Neural progenitor cell (in vitro differentiated cells): ENCODE measurements around the gene SPC24.

Source experiments
- EZH2 ChIP-seq: fragments of 200-600 bp; sonication (generic); IDR thresholded peaks from 2 replicates; pipeline ENCODE4 v1.6.1; 2017; ENCODE audit warnings: antibody characterized with exemption, mild to moderate bottlenecking, moderate library complexity
- EZH2phosphoT487 ChIP-seq: fragments of 200-600 bp; sonication (generic); IDR thresholded peaks from 2 replicates; pipeline ENCODE4 v1.6.1; 2017; ENCODE audit warnings: antibody characterized with exemption
- TF ChIP-seq, protein P1 (sequence below): fragments of 200-600 bp; sonication (generic); IDR thresholded peaks from 2 replicates; pipeline ENCODE4 v1.5.1; 2017; ENCODE audit warnings: antibody characterized with exemption, mild to moderate bottlenecking

DNA sequence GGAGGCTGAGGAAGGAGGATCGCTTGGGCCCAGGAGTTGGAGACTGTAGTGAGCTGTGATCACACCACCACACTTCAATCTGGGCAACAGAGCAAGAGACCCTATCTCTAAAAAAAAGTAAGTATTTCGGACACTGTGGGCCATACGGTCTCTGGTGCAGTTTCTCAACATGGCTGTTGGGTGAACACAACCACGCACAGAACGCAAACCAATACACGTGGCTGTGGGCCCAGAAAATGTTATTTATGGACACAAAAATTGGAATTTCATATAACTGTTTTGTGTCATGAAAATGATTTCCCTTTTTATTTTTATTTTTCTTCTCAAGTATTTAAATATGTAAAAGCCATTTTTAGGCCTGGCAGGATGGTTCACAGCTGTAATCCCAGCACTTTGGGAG, 46.8 kb downstream of the SPC24 start:
- TF ChIP-seq, protein P1, sequence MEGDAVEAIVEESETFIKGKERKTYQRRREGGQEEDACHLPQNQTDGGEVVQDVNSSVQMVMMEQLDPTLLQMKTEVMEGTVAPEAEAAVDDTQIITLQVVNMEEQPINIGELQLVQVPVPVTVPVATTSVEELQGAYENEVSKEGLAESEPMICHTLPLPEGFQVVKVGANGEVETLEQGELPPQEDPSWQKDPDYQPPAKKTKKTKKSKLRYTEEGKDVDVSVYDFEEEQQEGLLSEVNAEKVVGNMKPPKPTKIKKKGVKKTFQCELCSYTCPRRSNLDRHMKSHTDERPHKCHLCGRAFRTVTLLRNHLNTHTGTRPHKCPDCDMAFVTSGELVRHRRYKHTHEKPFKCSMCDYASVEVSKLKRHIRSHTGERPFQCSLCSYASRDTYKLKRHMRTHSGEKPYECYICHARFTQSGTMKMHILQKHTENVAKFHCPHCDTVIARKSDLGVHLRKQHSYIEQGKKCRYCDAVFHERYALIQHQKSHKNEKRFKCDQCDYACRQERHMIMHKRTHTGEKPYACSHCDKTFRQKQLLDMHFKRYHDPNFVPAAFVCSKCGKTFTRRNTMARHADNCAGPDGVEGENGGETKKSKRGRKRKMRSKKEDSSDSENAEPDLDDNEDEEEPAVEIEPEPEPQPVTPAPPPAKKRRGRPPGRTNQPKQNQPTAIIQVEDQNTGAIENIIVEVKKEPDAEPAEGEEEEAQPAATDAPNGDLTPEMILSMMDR: no peak
- no peak for TF ChIP-seq EZH2
- TF ChIP-seq EZH2phosphoT487: no peak
